Ishikawa (cell line): Measurements from ENCODE around the gene DAB1.

Experiments used
- CEBPB ChIP-seq: IDR thresholded peaks from 2 replicates; pipeline ENCODE4 v1.6.1; 2012
- CREB1 ChIP-seq: IDR thresholded peaks from 2 replicates; pipeline ENCODE4 v1.6.1; 2012; ENCODE audit warnings: low read depth
- EGR1 ChIP-seq: IDR thresholded peaks from 2 replicates; pipeline ENCODE4 v1.6.1; 2012
- EP300 ChIP-seq: IDR thresholded peaks from 2 replicates; pipeline ENCODE4 v1.6.1; 2012; ENCODE audit warnings: borderline replicate concordance
- FOXM1 ChIP-seq: IDR thresholded peaks from 2 replicates; pipeline ENCODE4 v1.6.1; 2012; ENCODE audit warnings: low read depth, borderline replicate concordance
- NFIC ChIP-seq: IDR thresholded peaks from 2 replicates; pipeline ENCODE4 v1.6.1; 2012
- RAD21 ChIP-seq: IDR thresholded peaks from 2 replicates; pipeline ENCODE4 v1.6.1; 2012; ENCODE audit warnings: low read depth
- TAF1 ChIP-seq: IDR thresholded peaks from 2 replicates; pipeline ENCODE4 v1.6.1; 2012; ENCODE audit warnings: low read depth, mild to moderate bottlenecking
- TCF12 ChIP-seq: IDR thresholded peaks from 2 replicates; pipeline ENCODE4 v1.6.1; 2012; ENCODE audit warnings: low read depth
- TEAD4 ChIP-seq: IDR thresholded peaks from 2 replicates; pipeline ENCODE4 v1.6.1; 2012
- USF1 ChIP-seq: IDR thresholded peaks from 2 replicates; pipeline ENCODE4 v1.6.1; 2012
- YY1 ChIP-seq: IDR thresholded peaks from 2 replicates; pipeline ENCODE4 v1.6.1; 2012; ENCODE audit warnings: low read depth
- ZBTB7A ChIP-seq: IDR thresholded peaks from 2 replicates; pipeline ENCODE4 v1.6.1; 2012; ENCODE audit warnings: low read depth
- TF ChIP-seq, protein P1 (sequence below): IDR thresholded peaks from 2 replicates; pipeline ENCODE4 v1.6.1; 2012; ENCODE audit warnings: low read depth, mild to moderate bottlenecking
- TF ChIP-seq, protein P2 (sequence below): IDR thresholded peaks from 2 replicates; pipeline ENCODE4 v1.6.1; 2012

The DAB1 gene

GRCh38 chr1:56964349-56965017, 459.4 kb downstream of the DAB1 start:
- TF ChIP-seq CEBPB (no peak), TAF1 (no peak), EP300 (no peak), TEAD4 (no peak), TCF12 (no peak), USF1 (no peak), YY1 (no peak), CREB1 (no peak), FOXM1 (no peak), EGR1 (no peak), NFIC (no peak), RAD21 (no peak), ZBTB7A (no peak)
- TF ChIP-seq, protein P1, sequence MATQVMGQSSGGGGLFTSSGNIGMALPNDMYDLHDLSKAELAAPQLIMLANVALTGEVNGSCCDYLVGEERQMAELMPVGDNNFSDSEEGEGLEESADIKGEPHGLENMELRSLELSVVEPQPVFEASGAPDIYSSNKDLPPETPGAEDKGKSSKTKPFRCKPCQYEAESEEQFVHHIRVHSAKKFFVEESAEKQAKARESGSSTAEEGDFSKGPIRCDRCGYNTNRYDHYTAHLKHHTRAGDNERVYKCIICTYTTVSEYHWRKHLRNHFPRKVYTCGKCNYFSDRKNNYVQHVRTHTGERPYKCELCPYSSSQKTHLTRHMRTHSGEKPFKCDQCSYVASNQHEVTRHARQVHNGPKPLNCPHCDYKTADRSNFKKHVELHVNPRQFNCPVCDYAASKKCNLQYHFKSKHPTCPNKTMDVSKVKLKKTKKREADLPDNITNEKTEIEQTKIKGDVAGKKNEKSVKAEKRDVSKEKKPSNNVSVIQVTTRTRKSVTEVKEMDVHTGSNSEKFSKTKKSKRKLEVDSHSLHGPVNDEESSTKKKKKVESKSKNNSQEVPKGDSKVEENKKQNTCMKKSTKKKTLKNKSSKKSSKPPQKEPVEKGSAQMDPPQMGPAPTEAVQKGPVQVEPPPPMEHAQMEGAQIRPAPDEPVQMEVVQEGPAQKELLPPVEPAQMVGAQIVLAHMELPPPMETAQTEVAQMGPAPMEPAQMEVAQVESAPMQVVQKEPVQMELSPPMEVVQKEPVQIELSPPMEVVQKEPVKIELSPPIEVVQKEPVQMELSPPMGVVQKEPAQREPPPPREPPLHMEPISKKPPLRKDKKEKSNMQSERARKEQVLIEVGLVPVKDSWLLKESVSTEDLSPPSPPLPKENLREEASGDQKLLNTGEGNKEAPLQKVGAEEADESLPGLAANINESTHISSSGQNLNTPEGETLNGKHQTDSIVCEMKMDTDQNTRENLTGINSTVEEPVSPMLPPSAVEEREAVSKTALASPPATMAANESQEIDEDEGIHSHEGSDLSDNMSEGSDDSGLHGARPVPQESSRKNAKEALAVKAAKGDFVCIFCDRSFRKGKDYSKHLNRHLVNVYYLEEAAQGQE, result no peak
- TF ChIP-seq, protein P2, sequence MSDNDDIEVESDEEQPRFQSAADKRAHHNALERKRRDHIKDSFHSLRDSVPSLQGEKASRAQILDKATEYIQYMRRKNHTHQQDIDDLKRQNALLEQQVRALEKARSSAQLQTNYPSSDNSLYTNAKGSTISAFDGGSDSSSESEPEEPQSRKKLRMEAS, result no peak

DNA sequence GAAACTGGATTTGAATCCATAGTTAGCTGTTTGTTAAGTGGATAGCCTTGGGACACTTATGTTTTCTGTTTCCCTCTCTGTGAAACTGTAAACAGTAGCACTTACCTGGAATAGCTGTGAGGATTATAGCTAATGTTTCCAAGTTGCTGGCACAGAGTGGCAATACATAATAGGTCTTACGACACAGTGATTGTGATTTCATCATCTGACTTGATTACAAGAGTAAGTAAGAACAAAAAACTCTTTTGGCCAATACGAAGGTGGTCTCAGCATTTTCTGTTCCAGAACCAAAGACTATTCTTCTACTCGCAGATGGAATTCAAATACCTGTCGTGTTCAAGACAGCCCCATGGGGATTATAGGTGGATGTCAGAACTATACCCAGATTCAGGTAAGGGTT, 460.2 kb downstream of the DAB1 start:
- TF ChIP-seq USF1 (no peak), TCF12 (no peak), TEAD4 (no peak), TAF1 (no peak), RAD21 (no peak), EP300 (no peak)
- TF ChIP-seq, protein P2, result no peak
- TF ChIP-seq, protein P1, result no peak

DNA sequence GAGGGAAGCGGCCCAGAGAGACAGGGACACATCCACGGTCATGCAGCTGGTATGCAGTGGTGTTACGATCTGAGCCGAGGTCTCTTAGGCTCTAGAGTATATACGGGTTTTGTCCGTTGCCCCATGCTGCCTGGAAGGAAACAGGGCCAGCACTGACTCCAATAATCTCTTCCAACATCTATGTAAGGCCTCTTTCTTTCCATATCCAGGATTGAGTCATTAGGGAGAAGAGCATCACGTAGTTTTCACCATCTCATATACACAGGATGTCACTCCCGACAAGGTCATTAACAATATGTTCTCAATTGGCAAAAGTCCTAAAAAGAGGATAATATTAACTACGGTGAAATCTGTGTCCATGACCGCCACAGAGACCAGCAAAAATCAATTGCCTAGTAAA, 462.4 kb downstream of the DAB1 start:
- no peak for TF ChIP-seq CREB1
- no peak for TF ChIP-seq RAD21
- no peak for TF ChIP-seq USF1
- TF ChIP-seq TEAD4, result no peak
- TF ChIP-seq TAF1, result no peak
- TF ChIP-seq, protein P2, result no peak
- no peak for TF ChIP-seq NFIC
- TF ChIP-seq, protein P1, result no peak
- TF ChIP-seq FOXM1, result no peak
- no peak for TF ChIP-seq EGR1
- no peak for TF ChIP-seq EP300
- TF ChIP-seq TCF12, result no peak

- TF ChIP-seq CREB1 (no peak), NFIC (no peak), CEBPB (no peak), EGR1 (no peak), TAF1 (no peak), FOXM1 (no peak), ZBTB7A (no peak), TCF12 (no peak), EP300 (no peak), YY1 (no peak)
These were observed 465.3 kb downstream of the DAB1 start for GRCh38 chr1:56958526-56958925.
